ENCODE data around the gene CCDC178.
A peak's percentile ranks its signal among the peaks of the same experiment; 100 is the strongest.
"Not testable (repeated sequence)": the region's sequence is repeated elsewhere in the genome, so short reads cannot be mapped to it uniquely, and the experiment has no call there.

Gene CCDC178

GRCh38 chr18:33355756-33356155, 84.8 kb downstream of the CCDC178 start:
- no peak for DNase-seq

- peak; percentile 13 for DNase-seq
These were observed 85.3 kb downstream of the CCDC178 start for GRCh38 chr18:33355263-33355662.

GRCh38 chr18:33350256-33350655, 90.3 kb downstream of the CCDC178 start:
- no peak for DNase-seq

GRCh38 chr18:33339733-33340132, 100.8 kb downstream of the CCDC178 start:
- not testable (repeated sequence) for DNase-seq

GRCh38 chr18:33334781-33335180, 105.7 kb downstream of the CCDC178 start:
- no peak for DNase-seq

GRCh38 chr18:33330711-33331110, 109.8 kb downstream of the CCDC178 start:
- DNase-seq, result no peak

- no peak for DNase-seq
These were observed 113.5 kb downstream of the CCDC178 start for GRCh38 chr18:33326975-33327374.

GRCh38 chr18:33317640-33318039, 122.9 kb downstream of the CCDC178 start:
- no peak for DNase-seq

GRCh38 chr18:33316146-33316587, 124.4 kb downstream of the CCDC178 start:
- no peak for DNase-seq

GRCh38 chr18:33307520-33307919, 133.0 kb downstream of the CCDC178 start:
- DNase-seq, result no peak

GRCh38 chr18:33304277-33304676, 136.2 kb downstream of the CCDC178 start:
- DNase-seq, result no peak

GRCh38 chr18:33291539-33291938, 149.0 kb downstream of the CCDC178 start:
- no peak for DNase-seq

- no peak for DNase-seq
These were observed 152.3 kb downstream of the CCDC178 start for GRCh38 chr18:33288082-33288716.

- DNase-seq, result no peak
These were observed 157.7 kb downstream of the CCDC178 start for GRCh38 chr18:33282709-33283333.

GRCh38 chr18:33282142-33282541, 158.4 kb downstream of the CCDC178 start:
- DNase-seq, result no peak

GRCh38 chr18:33277431-33277830, 163.1 kb downstream of the CCDC178 start:
- DNase-seq, result no peak

GRCh38 chr18:33275843-33276242, 164.7 kb downstream of the CCDC178 start:
- DNase-seq, result no peak

- no peak for DNase-seq
These were observed 170.2 kb downstream of the CCDC178 start for GRCh38 chr18:33270297-33270696.

- no peak for DNase-seq
These were observed 171.3 kb downstream of the CCDC178 start for GRCh38 chr18:33269223-33269622.

GRCh38 chr18:33264566-33264965, 176.0 kb downstream of the CCDC178 start:
- DNase-seq, result no peak

GRCh38 chr18:33239298-33239697, 201.2 kb downstream of the CCDC178 start:
- no peak for DNase-seq

- no peak for DNase-seq
These were observed 208.2 kb downstream of the CCDC178 start for GRCh38 chr18:33232318-33232626.

GRCh38 chr18:33231474-33232317, 208.8 kb downstream of the CCDC178 start:
- peak; percentile 86 for DNase-seq

GRCh38 chr18:33212363-33212762, 228.2 kb downstream of the CCDC178 start:
- DNase-seq, result peak; percentile 89
